ENCODE data around the gene ZBTB20.

The ZBTB20 gene

DNA sequence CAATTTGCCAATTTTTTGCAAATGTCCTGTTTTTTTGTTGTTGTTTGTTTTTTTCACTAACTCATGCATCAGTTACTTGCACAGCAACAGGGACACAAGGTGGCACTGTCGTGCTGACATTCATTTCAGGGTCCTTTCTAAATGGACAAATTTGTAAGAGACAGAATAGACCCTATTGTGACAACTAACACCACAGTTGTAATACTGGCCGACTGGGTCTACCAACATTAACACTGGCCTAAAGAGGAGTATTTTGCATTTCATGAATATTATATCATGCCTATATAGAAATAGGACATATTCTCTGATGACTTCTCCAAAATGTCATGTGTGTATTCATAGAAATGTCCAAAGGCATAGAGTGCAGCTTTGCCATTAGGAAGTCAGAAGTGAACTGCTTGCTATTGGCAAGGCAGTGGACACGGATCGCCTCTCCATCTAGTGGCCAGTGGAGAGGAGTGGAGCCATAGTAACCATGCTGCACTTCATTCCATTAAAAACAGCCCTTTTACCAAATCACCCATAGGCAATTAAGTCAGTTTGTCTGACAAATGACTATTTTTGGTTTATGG lies 54.8 kb downstream of the ZBTB20 start:
- DNase-seq (ENCODE audit: insufficient read length, low spot score): peak; percentile 21
- FAIRE-seq: no peak

DNA sequence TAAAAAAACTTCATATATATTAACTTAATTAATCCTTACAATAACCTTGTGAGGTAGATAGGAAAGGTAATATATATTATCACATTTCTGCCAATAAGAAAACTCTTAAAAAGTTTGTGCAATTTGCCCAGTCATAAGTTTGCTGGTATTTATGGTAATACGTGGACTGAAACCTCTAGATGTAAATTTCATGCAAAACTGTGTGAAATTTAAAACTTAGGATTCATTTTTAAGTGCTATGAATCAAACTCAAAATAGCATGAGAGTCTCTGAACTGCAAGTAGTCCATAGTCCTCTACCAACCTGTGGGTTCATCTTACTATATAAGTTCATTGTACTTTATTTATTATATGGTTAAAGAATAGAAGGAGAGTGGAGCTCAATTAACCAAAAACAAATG lies 56.4 kb downstream of the ZBTB20 start:
- DNase-seq (ENCODE audit: insufficient read length, low spot score) (no peak), FAIRE-seq (no peak)

DNA sequence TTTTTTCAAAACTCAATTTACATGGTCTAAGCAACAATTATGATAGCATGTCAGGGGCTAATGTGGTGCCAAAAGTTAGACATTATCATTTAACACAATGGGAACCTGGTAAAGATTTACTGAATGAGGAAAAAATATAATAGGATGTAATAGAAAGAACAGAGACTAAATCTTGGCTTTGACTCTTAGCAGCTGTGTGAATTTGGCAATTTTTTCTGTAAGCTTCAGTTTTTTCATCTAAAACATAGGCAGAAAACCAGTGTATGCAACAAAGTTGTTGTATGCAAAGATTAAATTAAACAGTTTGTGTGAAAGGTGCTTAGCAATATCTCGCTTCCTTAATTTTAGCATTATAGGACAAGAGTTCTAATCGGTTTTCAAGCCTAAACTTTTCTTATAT lies 57.6 kb downstream of the ZBTB20 start:
- FAIRE-seq (no peak), DNase-seq (ENCODE audit: insufficient read length, low spot score) (no peak)

DNA sequence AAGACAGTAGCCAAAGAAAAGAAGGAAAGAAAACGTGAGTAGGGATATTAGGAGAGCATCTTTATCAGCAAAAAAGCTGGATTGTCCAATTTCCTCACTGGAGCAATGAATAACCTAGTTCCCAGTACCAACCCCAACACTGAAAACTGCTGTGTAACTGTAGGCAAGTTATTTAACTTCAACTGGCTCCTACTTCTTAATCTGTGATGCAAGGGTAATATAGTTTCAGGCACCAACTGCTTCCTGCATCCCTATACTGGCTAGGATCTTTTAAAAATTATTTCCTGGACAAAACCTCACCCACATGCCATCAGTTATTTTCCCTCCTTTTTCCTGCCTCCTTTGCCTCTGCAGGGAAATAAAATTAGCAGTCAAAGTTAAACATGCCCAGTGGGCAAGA lies 59.6 kb downstream of the ZBTB20 start:
- FAIRE-seq: no peak
- no peak for DNase-seq (ENCODE audit: insufficient read length, low spot score)

DNA sequence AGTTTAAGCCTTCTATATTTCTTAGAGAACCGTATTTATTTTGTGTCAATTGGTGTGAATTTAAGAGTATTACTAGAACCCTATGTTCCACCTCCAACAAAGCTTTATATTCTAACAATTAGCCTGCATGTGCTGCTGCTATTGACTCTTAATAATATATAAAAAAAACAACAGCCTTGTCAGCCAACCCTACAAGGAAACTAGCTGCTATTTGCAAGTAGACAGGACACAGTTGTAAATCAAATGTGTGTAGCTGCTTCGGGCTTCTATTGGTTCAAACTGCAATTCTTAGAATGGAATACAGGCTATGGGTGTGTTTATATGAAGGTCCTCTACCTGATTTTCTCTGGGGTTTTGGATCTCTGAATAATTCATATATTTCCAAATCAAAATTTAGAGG lies 60.7 kb downstream of the ZBTB20 start:
- DNase-seq (ENCODE audit: insufficient read length, low spot score) (no peak), FAIRE-seq (no peak)

DNA sequence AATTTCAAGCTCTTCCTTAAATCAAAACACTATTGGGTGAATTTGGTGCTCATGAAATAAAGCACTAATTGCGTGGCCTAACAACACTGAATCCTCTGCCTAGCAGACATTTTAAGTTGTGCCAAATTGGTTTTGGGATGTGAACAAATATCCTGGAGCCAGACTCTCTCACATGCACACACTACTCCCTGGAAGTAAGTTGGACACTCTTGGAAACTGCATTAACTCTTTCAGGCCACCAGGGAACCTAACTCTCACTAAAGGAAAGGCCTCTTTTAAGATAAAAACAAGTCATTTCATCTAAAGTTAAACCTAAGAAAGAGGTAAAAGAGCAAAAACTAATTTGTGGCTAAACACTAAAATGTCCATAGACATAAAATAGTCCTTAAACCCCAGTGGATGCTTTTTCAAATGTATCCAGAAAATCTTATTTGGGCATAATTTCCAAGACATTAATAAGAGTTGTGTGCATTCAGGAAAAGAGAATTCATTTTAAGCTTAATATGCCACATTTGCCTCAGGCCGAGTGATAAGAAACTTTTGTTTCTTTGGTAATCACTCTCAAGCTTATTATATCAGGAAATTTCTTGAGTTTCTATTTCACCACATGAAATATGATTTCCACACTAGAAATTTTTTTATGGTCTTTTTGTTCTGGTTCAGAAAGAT lies 61.8 kb downstream of the ZBTB20 start:
- no peak for FAIRE-seq
- no peak for DNase-seq (ENCODE audit: insufficient read length, low spot score)

DNA sequence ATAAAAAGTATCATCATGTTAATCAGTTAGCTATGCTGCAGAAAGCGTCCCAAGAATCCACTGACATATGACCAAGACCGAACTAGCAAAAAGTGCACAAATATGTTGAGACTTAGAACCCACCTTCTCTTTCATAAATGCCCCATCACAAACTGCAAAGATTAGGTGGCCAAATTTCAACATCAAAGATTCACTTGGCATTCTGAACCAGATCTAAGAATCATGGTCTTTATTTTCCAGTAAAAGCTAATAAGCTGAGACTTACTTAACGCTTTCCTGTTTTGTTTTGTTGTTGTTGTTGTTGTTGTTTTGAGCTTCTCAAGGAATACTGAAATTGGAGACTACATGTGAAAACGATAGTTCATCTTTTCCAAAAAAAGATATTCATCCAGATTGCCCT lies 62.4 kb downstream of the ZBTB20 start:
- FAIRE-seq: no peak

DNA sequence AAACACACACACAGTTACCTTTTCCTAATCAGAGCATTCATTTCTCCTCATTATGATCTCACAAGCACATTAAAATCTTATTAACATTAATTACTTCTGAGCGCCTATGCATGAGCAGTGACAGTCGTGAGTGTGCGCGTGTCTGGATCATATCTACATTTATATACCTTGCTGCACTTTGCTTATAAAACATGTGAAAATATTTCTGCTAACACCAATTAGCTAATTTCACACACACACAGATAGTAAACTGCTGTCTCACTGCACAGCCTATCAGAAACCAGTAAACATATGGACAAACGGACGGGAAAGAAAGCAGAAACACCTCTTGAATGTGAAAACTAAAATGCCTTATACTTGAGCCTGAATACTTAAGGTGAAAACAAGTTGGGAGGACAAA lies 64.8 kb downstream of the ZBTB20 start:
- FAIRE-seq (no peak), DNase-seq (ENCODE audit: insufficient read length, low spot score) (no peak)

More for the DNA sequence above, 62.4 kb downstream of the ZBTB20 start:
- no peak for DNase-seq (ENCODE audit: insufficient read length, low spot score)

DNA sequence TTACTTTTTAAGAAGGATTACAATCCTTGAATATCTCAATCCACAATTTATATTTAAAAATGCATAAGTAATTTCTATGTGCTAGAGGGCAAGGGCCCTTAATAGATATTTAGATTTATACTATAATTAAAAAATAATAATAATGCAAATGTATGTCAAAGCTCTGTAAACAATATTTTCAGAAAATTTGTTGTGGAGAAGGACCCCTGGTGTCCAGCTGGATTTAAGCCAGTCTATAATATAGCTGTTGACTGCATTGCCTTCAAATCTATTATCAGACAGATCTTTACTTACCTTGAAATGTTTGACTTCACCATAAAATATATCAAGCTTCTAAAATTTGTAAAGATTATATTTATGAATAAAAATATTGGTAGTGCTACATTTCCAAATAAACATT lies 65.6 kb downstream of the ZBTB20 start:
- DNase-seq (ENCODE audit: insufficient read length, low spot score) (no peak), FAIRE-seq (no peak)

DNA sequence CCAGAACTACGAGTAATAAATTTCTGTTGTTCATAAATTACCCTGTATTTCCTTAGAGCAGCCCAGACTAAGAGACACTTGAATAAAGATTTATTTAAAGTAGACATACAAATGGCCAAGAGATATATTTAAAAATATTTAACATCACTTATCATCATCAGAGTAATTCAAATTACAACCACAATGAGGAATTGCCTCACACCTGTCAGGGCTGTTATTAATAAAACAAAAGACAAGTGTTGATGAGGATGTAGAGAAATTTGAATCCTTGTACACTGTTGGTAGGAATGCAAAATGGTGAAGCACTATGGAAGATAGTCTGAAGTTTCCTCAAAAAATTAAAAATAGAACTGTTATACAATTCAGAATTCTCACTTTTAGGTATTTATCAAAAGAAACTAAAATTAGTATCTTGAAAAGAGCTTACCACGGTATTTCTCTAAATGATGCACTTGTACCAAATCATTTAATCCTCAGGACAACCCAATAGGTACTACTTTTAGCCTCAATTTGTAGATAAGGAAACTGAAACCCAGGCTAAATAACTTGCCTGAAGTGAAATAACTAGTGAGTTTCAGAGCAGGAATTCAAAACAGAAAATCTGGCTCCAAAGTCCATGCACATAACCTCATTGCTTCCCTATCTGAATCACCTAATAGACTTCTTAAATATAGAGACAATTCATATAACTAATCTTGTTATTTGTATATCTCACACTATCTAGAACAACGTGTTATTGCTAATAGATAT lies 69.4 kb downstream of the ZBTB20 start:
- DNase-seq (ENCODE audit: insufficient read length, low spot score): no peak

DNA sequence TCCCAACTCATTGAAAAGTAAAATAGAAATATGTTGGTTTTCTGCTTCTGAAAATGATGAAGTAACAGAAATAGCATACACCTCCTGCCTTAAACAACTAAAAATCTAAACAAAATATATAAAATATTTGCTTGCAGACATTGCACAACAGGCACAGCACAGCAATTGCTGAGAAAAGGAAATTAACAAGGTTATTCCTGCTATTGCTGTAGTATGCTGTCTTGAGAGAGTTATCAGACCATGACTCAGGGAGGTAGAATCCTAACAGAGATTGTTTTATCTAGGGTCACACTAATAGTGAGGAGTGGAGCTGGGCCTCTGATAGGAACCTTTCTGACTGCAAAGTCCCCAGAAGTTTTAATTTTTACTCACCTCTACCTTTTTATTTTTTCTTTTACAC lies 72.6 kb downstream of the ZBTB20 start:
- FAIRE-seq (no peak), DNase-seq (ENCODE audit: insufficient read length, low spot score) (no peak)

More for the DNA sequence above, 69.4 kb downstream of the ZBTB20 start:
- FAIRE-seq: no peak

DNA sequence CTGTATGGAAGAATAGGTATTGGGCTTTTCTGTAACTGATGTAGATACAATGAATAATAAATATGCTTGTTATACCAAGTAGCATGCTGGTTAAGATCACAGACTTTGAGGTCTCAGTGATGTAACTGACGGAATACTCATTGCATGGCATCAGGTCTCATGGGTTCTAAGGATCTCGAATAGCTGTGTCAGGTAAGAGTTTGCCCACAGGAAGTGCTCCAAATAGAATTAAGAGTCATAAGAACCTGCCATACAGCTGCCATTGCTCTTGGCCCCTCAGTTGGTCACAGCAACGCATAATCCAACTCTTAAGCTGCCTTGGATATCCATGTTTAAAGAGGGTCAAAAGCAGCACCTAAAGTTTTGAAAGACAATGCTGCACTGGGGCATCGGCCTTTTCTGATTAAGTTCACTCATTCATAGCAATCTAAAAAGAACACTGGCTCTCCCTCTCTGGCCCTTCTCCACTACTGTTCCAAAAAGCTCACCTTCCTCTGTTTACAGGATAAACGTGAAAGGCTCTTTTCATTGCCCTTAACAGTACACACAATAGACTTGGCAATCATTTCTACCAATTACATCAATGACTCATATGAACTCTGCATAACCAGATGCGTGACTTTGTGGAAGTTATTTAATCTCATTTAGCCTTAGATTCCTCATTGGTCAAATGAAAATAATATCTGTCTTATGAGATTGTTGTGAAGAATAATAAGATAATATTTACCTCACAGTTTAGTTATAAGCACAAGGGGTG lies 74.6 kb downstream of the ZBTB20 start:
- DNase-seq (ENCODE audit: insufficient read length, low spot score): no peak
- FAIRE-seq: no peak

DNA sequence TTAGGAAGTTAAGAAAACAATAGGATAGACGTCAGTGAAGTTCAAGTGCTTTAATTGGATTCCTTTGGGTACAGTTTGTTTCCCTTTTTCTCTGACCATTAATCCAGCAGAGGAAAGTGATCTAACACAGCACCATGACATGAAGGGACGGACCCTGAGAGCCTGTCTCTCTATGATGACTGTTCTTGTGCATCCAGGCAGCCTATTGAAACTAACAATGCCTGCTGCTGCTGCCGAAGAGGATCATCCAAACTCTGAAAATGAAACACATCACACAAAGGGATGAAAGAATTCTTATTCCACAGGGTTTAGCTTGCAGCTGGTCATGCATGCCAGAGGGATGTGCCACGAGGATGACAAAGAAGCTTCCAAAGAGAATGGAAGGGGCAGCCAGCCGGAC lies 75.5 kb downstream of the ZBTB20 start:
- FAIRE-seq: no peak
- DNase-seq (ENCODE audit: insufficient read length, low spot score): no peak

DNA sequence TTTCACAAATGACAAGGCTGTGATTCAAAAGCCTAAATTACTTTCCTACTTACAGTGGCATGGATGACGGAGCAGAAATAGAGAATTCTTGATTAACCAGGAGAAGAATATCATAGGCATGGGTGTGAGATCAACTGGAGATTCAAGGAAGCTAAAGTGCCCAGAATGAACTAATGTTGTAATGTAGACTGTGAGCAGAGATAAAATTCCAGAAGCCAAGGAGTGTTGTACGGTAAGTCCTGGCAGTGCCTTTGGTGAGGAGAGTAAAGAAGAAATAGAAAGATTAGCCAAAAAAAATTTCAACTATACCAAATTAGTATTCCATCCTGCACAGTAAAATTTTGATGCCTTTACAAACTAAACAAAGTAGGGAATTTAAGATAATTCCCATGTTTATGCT lies 75.9 kb downstream of the ZBTB20 start:
- FAIRE-seq (no peak), DNase-seq (ENCODE audit: insufficient read length, low spot score) (no peak)

DNA sequence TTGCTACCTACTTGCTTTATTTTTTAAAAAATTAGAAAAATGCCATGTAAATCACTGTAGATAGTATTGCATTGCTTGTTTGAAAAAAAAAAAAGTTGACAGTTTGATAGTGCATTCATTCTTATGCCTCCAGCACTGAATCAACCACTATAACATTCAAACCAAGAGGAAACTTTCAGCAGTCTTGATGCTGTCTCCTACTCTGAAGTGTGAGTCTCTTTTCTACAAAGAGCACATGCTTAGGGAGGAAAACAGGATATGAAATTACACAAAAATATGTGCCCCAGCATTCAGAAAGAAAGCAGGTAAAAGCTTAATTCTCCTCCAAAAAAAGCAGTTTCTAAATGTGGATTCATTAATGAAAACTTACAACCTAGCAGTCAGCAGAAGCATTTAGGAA lies 78.3 kb downstream of the ZBTB20 start:
- no peak for FAIRE-seq
- no peak for DNase-seq (ENCODE audit: insufficient read length, low spot score)

DNA sequence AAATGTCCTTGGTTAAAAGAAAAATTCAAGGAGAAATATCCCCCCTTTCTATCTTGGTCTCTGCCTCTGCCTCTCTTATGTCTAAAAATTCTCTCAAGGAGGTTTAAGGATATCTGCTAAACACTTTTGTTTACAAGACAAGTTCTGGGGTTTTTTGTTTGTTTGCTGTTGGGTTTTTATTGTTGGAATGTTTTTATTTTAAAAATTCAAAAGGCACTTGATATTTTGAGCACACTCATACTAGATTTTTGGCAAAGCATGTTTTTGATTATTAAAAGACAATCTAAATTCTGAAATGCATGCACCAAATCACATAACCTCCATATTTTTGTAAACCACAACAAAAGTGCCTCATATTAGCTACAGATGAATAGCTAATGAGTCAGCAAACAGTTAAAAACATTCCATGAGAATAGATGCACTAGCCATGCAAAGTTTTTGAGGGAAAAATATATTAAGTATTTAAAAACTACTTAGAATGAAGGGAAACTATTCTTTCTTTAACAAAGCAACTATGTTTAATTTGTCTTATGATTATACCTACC lies 84.6 kb downstream of the ZBTB20 start:
- no peak for FAIRE-seq
- no peak for DNase-seq (ENCODE audit: insufficient read length, low spot score)

DNA sequence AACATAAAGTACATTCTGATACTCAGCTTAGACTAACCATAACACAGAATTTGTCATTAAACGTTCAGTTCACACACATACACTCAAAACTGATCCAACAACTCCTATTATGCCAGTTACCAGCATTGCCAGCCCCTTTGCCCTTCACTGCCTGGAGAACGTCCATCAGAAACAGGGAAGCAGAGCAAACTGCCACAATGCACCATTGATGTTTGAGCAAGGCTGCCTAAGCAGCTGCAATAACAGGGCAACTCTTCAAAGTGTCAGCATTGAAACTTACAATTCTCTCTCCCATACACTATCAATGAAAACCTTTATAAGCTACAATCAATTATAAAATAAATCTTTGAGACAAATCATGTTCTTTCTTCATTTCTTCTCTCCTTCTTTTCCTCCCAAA lies 85.1 kb downstream of the ZBTB20 start:
- DNase-seq (ENCODE audit: insufficient read length, low spot score) (no peak), FAIRE-seq (no peak)

DNA sequence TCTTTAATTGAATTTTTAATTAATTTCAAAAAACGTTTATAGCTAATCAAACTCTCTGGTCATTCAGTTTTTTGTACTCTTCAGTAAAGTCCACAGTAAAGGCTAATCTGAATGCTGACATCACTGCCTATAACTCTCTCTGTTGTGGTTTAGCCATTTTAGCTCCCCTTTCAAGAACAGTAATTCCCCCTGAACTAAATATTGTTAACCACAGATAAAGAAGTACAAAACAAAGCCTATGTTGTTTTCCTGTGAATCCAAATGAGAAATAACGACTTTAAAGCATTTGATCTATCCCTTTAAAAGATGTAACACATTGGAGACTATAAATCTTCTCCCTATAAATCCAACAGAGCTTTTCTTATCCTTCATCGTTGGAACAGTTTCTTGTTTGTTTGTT lies 94.2 kb downstream of the ZBTB20 start:
- FAIRE-seq (no peak), DNase-seq (ENCODE audit: insufficient read length, low spot score) (no peak)

DNA sequence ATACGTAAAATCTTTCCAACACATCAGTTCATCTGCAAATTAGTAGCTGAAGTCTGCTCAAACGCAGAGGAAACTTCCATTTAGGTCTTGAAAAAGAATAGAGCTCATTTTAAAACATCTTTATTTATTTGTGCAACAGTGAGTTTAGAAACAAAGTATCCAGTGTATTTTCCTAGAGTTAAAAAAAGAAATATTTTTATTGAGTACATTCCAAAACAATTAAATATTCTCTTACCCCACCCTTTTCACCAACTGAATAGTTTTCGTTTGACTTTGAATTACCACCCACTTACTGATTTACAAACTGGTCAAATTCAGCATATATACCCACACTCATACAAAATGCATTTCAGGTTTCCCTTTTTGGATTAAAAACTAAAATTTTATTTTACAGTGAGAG lies 104.7 kb downstream of the ZBTB20 start:
- FAIRE-seq: no peak
- DNase-seq (ENCODE audit: insufficient read length, low spot score): no peak

DNA sequence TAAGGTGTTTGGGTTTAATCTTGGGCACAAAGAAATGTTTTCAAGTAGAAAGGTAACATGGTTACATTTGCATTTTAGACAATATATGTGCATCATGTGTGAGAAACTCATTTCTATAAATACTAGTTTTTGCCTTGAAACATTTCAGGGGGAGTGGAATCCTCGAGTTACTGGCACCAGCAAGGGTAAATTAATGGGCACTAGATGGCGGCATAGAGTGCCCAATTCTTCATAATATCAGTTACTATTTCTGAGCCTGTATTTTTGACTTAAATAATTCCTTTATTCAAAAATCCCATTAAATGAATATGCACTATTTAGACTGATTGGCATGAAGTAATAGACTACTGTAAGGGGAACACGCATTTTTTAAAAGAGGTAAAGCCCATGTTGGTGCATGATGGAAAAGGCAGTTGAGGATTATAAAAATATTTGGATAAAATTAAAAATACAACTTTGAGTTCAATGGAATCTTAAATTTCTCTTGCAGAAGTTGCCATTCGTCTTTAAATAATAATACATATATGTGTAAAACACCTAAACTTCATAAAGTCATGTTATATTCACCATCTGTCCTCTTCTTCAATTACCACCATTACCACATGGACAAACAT lies 106.3 kb downstream of the ZBTB20 start:
- FAIRE-seq (no peak), DNase-seq (ENCODE audit: insufficient read length, low spot score) (peak; percentile 8)

DNA sequence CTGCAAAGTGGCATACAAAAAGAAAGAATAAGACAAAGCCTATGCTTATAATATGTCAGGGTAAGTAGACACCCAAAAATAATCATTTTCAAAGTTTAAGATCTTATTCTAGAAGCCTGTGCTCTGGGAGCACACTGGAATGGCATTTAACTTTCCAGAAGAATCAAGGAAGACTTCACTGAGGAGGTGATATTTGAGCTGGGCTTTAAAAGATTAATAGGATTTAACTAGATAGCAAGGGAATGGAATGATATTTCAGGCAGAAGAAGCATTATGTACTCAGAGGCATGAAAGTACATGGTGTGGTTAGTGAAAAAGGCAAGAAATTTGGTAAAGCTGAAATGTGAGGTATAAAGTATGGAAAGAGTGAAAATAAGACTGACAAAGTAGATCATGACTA lies 106.8 kb downstream of the ZBTB20 start:
- DNase-seq (ENCODE audit: insufficient read length, low spot score) (no peak), FAIRE-seq (no peak)
